ENCODE results near the gene OLFM3. TPM values are rescaled to one million over a fixed set of nuclear protein-coding genes. Genes with fewer than 3 reads are reported as not detected.

Gene OLFM3
- total RNA-seq, 1 experiment from 2014 or later = not detected

DNA sequence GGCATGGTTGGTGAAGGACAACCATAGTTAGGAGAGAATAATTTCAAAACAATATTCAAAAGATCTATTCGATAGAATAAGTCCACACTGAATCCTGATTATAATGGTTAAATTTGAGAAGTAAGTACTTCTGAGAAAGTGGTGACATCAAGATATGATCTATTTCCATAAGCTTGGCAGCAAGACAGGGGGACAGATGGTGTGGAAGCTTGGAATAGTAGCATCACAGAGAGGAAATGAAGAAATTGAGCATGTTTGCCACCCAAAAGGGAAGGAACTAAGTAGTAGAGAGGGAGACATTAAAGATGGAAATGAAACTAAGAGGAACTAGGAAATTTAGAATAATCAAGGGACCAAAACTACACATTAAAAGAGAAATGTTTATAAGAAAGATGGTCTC lies 94.5 kb downstream of the OLFM3 start:
- no TSS peak for BruUV-seq (replicated peaks)
- no peaks in the 10 kb centered on the region for H3K9me2 ChIP-seq (ENCODE audit: insufficient read depth)
- H3K27me3 ChIP-seq (ENCODE audit: insufficient read depth, low read depth) = no peaks in the 10 kb centered on the region
- no peaks in the 10 kb centered on the region for H3K4me1 ChIP-seq (replicated peaks; ENCODE audit: insufficient read depth)
- no peaks in the 10 kb centered on the region for H3K79me2 ChIP-seq (ENCODE audit: low read depth)
- H3K36me3 ChIP-seq (ENCODE audit: low read depth) = no peaks in the 10 kb centered on the region
- H2AFZ ChIP-seq = no peak overlapping the region
- H3K27ac ChIP-seq = no peak overlapping the region
- ChIA-PET POLR2A (ENCODE audit: unreplicated experiment) (no interaction called here), CTCF (no interaction called here)
- H3K9me3 ChIP-seq (ENCODE audit: insufficient read depth, low read depth) = no peaks in the 10 kb centered on the region
- H4K20me1 ChIP-seq (ENCODE audit: insufficient read depth) = no peaks in the 10 kb centered on the region
- DNase-seq = no peak
- H3K4me3 ChIP-seq = no peak overlapping the region
- intact Hi-C loops (cut with micrococcal nuclease; ENCODE audit: unreplicated experiment) = no loop called here
- H3K4me2 ChIP-seq = no peak overlapping the region
- TF ChIP-seq CTCF (conservative IDR thresholded peaks at IDR 0.05) (no peak), EZH2 (IDR thresholded peaks at IDR 0.05; ENCODE audit: low read depth) (no peak)
- H3F3A ChIP-seq (ENCODE audit: insufficient read depth, low read depth) = no peaks in the 10 kb centered on the region

- no peak overlapping the region for H3K4me3 ChIP-seq
- POLR2A ChIA-PET (ENCODE audit: unreplicated experiment) = no interaction called here
- DNase-seq = no peak
Measured at GRCh38 chr1:101898137-101898536, 98.6 kb downstream of the OLFM3 start.

DNA sequence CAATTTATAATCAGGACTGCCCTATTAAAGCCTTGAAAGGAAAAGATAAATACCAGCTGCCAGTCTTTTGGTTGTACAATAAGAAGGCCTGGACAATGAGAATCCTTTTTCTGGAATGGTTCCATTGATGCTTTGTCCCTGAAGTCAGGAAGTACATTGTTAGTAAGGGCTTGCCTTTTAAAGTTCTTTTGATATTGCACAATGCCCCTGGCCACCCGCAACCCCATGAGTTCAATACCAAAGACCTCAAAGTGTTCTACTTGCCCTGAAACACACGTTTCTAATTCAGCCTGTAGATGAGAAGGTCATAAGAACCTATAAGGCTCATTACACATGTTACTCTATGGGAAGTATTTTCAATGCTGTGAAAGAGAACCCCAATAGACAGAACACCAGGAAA lies 112.1 kb downstream of the OLFM3 start:
- no TSS peak for BruUV-seq (replicated peaks)
- H3K36me3 ChIP-seq (ENCODE audit: low read depth) = no peaks in the 10 kb centered on the region
- no peaks in the 10 kb centered on the region for H4K20me1 ChIP-seq (ENCODE audit: insufficient read depth)
- H3K4me3 ChIP-seq = no peak overlapping the region
- POLR2A ChIA-PET (ENCODE audit: unreplicated experiment) = no interaction called here
- H3K27me3 ChIP-seq (ENCODE audit: insufficient read depth, low read depth) = no peaks in the 10 kb centered on the region
- intact Hi-C loops (cut with micrococcal nuclease; ENCODE audit: unreplicated experiment) = no loop called here
- no peak overlapping the region for H2AFZ ChIP-seq
- CTCF ChIA-PET = no interaction called here
- no peak for TF ChIP-seq CTCF (conservative IDR thresholded peaks at IDR 0.05)
- no peak for TF ChIP-seq EZH2 (IDR thresholded peaks at IDR 0.05; ENCODE audit: low read depth)
- no peaks in the 10 kb centered on the region for H3K4me1 ChIP-seq (replicated peaks; ENCODE audit: insufficient read depth)
- H3K79me2 ChIP-seq (ENCODE audit: low read depth) = no peaks in the 10 kb centered on the region
- no peaks in the 10 kb centered on the region for H3K9me2 ChIP-seq (ENCODE audit: insufficient read depth)
- H3K9me3 ChIP-seq (ENCODE audit: insufficient read depth, low read depth) = no peaks in the 10 kb centered on the region
- DNase-seq = no peak
- H3K27ac ChIP-seq = no peak overlapping the region
- H3F3A ChIP-seq (ENCODE audit: insufficient read depth, low read depth) = no peaks in the 10 kb centered on the region
- H3K4me2 ChIP-seq = no peak overlapping the region

More at GRCh38 chr1:101898137-101898536, 98.6 kb downstream of the OLFM3 start:
- no peak overlapping the region for H2AFZ ChIP-seq
- H3K4me1 ChIP-seq (replicated peaks; ENCODE audit: insufficient read depth) = no peaks in the 10 kb centered on the region
- H4K20me1 ChIP-seq (ENCODE audit: insufficient read depth) = no peaks in the 10 kb centered on the region
- no peaks in the 10 kb centered on the region for H3K36me3 ChIP-seq (ENCODE audit: low read depth)
- no peaks in the 10 kb centered on the region for H3K9me3 ChIP-seq (ENCODE audit: insufficient read depth, low read depth)
- intact Hi-C loops (cut with micrococcal nuclease; ENCODE audit: unreplicated experiment) = no loop called here
- no TSS peak for BruUV-seq (replicated peaks)
- no peaks in the 10 kb centered on the region for H3K79me2 ChIP-seq (ENCODE audit: low read depth)
- H3K27ac ChIP-seq = no peak overlapping the region
- no peaks in the 10 kb centered on the region for H3K9me2 ChIP-seq (ENCODE audit: insufficient read depth)
- CTCF ChIA-PET = no interaction called here
- TF ChIP-seq CTCF (conservative IDR thresholded peaks at IDR 0.05) = no peak
- H3F3A ChIP-seq (ENCODE audit: insufficient read depth, low read depth) = no peaks in the 10 kb centered on the region
- H3K27me3 ChIP-seq (ENCODE audit: insufficient read depth, low read depth) = no peaks in the 10 kb centered on the region
- no peak overlapping the region for H3K4me2 ChIP-seq
